ENCODE results near the gene SLC16A9.
A peak's percentile ranks its signal among the peaks of the same experiment; 100 is the strongest.
"Not testable (repeated sequence)": the region's sequence is repeated elsewhere in the genome, so short reads cannot be mapped to it uniquely, and the experiment has no call there.

Gene SLC16A9

GRCh38 chr10:59709395-59710125 lies at the start of gene SLC16A9:
Gene SLC16A9, minus strand, starts transcription at chr10:59709850. Its CDS starts 25,559 bp downstream, at chr10:59684291.
- no peak for DNase-seq (ENCODE audit: low read depth)

GRCh38 chr10:59757966-59758365 lies 48.3 kb upstream of the SLC16A9 start:
- DNase-seq (ENCODE audit: low read depth), result peak; percentile 60

DNA sequence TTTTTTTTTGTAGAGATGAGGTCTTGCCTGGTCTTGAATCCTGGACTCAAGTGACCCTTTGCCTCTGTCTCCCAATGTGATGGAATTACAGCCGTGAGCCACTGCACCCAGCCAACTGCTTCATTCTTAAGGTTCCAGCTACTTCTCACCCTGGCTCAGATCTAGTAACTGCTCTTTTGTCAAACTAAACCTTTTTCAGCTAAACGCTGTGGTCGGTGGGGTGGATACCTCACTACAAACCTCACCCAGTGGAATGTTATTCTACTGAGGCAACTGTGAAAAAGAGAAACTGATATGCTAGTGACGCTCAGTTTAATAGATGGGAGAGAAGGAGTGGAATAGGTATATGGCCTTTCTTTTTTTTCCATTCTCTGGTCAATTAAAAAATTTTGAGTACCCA lies 45.3 kb upstream of the SLC16A9 start:
- no peak for DNase-seq (ENCODE audit: low read depth)

GRCh38 chr10:59753267-59753666 lies 43.6 kb upstream of the SLC16A9 start, which contains the start of gene MRLN:
Gene MRLN, minus strand, starts transcription at chr10:59753455.
- DNase-seq (ENCODE audit: low read depth), result no peak

GRCh38 chr10:59752278-59752940 lies 42.8 kb upstream of the SLC16A9 start:
- DNase-seq (ENCODE audit: low read depth), result no peak

DNA sequence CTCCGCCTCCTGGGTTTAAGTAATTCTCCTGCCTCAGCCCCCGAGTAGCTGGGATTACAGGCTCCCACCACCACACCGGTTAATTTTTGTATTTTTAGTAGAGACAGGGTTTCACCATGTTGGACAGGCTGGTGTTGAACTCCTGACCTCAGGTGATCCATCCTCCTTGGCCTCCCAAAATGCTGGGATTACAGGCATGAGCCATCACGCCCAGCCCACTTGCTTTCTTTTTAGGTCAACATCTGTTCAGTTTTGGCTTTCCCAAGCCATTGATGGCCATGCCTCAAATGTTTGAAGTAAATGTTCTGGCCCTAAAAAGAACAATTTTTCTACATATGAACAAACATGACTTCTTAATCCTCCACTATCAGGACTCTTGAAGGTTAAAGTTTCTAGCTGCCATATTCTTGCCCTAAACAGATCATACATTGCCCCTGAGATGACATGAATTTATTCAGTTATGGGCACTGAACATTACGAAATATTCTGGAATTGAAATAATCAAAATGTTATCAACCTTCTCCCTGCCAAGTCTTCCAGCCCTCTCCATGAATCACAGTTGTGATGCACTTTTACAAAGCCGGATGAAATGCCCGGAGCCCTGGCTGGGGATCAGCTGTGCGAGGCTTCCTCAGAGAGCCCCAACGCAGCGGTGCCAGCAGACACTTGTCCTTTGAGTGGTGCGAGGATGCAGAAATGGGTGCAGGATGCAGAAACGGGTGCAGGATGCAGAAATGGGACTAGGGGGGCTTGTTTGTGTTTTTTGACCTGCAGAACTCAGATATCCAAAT lies 40.7 kb upstream of the SLC16A9 start:
- no peak for DNase-seq (ENCODE audit: low read depth)

- DNase-seq (ENCODE audit: low read depth), result no peak
These were observed 39.2 kb upstream of the SLC16A9 start for GRCh38 chr10:59748834-59749233.

- no peak for DNase-seq (ENCODE audit: low read depth)
These were observed 35.6 kb upstream of the SLC16A9 start for GRCh38 chr10:59745163-59745650.

- not testable (repeated sequence) for DNase-seq (ENCODE audit: low read depth)
These were observed 35.1 kb upstream of the SLC16A9 start for GRCh38 chr10:59744762-59745161.

DNA sequence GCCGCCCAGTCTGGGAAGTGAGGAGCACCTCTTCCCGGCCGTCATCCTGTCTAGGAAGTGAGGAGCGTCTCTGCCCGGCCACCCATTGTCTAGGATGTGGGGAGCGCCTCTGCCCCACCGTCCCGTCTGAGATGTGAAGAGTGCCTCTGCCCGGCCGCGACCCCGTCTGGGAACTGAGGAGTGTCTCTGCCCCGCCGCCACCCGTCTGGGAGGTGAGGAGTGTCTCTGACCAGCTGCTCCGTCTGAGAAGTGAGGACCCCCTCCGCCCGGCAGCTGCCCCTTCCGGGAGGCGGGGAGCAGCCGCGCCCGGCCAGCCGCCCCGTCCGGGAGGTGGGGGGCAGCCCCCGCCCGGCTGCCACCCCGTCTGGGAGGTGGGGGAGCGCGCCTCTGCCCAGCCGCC lies 34.5 kb upstream of the SLC16A9 start:
- not testable (repeated sequence) for DNase-seq (ENCODE audit: low read depth)

- no peak for DNase-seq (ENCODE audit: low read depth)
These were observed 31.9 kb upstream of the SLC16A9 start for GRCh38 chr10:59741583-59741982.

DNA sequence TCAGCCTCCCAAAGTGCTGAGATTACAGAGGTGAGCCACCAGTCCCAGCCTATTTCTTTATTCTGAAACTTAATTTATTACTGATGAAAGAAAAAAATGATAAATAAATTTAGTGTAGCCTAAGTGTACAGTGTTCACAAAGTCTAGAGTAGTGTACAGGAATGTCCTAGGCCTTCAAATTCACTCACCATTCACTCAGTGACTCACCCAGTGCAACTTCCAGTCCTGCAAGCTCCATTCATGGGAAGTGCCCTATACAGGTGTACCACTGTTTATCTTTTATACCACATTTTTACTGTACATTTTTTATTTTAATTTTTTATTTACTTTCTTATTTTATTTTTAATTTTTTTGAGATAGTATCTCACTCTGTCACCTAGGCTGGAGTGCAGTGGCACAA lies 31.4 kb upstream of the SLC16A9 start:
- DNase-seq (ENCODE audit: low read depth), result no peak

- DNase-seq (ENCODE audit: low read depth), result no peak
These were observed 27.1 kb upstream of the SLC16A9 start for GRCh38 chr10:59736749-59737148.

- DNase-seq (ENCODE audit: low read depth), result no peak
These were observed 25.6 kb upstream of the SLC16A9 start for GRCh38 chr10:59735296-59735695.

- DNase-seq (ENCODE audit: low read depth), result no peak
These were observed 24.4 kb upstream of the SLC16A9 start for GRCh38 chr10:59734014-59734462.

DNA sequence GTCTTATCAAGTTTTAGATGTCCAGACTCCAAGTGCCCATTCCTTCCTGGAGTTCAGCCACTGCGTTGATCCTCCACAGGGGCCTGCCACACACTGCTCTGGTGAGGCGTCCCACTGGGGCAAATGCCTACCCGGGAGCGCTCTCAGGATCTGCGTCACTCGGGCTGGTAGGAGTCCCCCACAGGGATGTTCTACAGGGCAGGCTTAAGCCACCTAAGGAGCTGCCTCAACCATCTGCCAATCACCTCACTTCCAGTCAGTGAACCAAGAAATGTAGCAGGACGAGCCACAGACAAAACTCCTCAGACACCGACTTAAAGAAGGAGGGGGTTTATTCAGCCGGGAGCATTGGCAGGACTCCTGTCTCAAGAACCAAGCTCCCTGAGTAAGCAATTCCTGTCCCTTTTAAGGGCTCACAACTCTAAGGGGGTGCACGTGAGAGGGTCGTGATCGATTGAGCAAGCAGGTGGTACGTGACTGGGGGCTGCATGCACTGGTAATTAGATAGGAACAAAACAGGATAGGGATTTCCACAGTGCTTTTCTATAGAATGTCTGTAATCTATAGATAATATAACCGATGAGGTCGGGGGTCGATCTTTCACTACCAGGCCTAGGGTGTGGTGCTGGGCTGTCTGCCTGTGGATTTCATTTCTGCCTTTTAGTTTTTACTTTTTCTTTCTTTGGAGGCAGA lies 23.8 kb upstream of the SLC16A9 start:
- DNase-seq (ENCODE audit: low read depth), result not testable (repeated sequence)

- DNase-seq (ENCODE audit: low read depth), result not testable (repeated sequence)
These were observed 23.2 kb upstream of the SLC16A9 start for GRCh38 chr10:59732849-59733248.

DNA sequence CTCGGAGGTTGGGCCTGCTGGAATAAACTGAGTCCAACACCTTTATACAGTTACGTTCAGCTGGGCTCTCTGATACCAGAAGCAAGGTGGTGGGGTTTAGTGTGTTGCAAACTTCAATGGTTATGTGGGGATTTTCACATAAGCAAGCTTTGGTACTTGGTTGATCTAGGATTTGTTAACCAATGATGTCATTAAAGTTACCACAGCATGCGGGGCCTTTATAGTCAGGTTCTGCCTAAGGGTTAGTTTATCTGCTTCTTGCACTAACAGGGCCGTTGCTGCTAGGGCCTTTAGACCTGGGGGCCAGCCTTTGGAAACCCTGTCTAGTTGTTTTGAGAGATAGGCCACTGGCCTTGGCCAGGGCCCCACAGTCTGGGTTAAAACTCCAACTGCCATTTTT lies 19.5 kb upstream of the SLC16A9 start:
- not testable (repeated sequence) for DNase-seq (ENCODE audit: low read depth)

- DNase-seq (ENCODE audit: low read depth), result no peak
These were observed 14.7 kb upstream of the SLC16A9 start for GRCh38 chr10:59724098-59724938.

DNA sequence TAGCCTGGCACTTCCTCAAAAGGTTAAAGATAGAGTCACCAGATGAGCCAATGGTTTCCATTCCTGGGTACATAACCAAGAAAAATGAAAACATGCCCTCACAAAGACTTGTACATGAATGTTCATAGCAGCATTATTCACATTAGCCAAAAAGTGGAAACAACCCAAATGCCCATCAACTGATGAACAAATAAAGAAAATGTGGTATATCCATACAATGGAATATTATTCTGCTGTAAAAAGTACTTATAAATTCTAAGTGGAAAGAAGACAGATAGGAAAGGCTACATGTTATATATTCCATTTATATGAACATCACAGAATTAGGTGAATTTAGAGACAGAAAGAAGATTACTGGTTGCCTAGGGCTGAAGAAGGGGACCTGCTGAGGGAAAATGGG lies 10.7 kb upstream of the SLC16A9 start:
- no peak for DNase-seq (ENCODE audit: low read depth)

GRCh38 chr10:59719374-59719773 lies 9.7 kb upstream of the SLC16A9 start:
- DNase-seq (ENCODE audit: low read depth), result no peak

Measured in non-pigmented ciliary epithelial cell (primary cell).